HG03432 (cell line): Measurements from ENCODE around the gene ARL11.
"Not testable (repeated sequence)": the region's sequence is repeated elsewhere in the genome, so short reads cannot be mapped to it uniquely, and the experiment has no call there.

Experiments used
- ATAC-seq: cut with Tn5 transposase; IDR thresholded peaks from one replicate; pipeline ENCODE4 v1.9.1; 2021; ENCODE audit warnings: mild to moderate bottlenecking, moderate library complexity; ENCODE audit not compliant: unreplicated experiment

Gene ARL11

GRCh38 chr13:49612042-49612441, 16.3 kb upstream of the ARL11 start:
- not testable (repeated sequence) for ATAC-seq

GRCh38 chr13:49615836-49616675, 12.3 kb upstream of the ARL11 start:
- ATAC-seq = no peak

GRCh38 chr13:49616676-49617065, 11.6 kb upstream of the ARL11 start:
- no peak for ATAC-seq

GRCh38 chr13:49620170-49620621, 8.1 kb upstream of the ARL11 start:
- ATAC-seq = no peak

DNA sequence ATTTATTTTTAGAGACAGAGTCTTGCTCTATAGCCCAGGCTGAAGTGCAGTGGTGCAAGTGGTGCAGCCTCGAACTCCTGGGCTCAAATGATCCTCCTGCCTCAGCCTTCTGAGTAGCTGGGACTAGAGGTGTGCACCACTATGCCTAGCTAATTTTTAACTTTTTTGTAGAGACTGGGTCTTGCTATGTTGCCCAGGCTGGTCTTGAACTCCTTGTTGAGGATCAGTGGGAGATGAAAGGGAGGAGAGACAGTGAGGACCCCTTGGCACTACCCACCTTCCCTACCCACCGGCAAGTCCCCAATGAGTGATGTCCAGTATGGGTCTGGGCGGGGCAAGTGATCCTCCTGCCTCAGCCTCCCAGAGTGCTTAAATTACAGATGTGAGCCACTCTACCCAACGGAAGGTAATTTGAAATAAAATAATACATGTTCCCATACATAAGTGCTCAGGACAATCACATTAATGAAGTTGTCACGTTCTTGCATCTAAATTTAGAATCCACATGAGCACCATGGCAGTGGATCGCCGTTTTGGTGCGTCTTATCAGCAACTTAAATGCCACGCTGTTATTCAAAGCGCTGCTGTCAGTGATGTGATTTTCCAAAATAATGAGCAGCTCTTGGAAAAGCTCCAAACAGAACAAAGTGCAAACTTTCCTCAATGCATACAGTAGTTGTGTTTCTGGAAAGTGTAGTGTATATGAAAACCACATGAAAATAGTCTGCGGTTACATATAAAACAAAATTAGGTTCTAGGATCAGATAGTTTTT, 5.9 kb upstream of the ARL11 start:
- no peak for ATAC-seq

DNA sequence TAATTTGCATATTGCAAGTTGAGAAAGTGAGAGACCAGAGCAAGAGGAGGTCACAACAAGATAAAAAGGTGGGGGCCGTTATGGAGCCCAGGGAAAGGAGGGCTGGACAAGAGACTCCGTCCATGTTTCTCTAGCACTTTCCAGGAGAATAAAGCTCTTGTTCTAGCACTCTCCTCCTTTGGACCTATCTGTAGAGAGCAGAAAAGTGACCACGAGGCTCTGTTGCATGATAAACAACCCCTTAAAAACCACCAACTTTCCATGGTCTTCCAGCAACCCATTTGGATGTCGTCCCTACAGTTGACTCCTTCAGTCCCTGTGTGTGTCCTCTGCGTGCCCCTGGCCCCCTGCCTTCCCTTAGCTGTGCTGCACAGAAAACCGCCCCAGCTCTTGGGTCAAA, 4.1 kb upstream of the ARL11 start:
- no peak for ATAC-seq

DNA sequence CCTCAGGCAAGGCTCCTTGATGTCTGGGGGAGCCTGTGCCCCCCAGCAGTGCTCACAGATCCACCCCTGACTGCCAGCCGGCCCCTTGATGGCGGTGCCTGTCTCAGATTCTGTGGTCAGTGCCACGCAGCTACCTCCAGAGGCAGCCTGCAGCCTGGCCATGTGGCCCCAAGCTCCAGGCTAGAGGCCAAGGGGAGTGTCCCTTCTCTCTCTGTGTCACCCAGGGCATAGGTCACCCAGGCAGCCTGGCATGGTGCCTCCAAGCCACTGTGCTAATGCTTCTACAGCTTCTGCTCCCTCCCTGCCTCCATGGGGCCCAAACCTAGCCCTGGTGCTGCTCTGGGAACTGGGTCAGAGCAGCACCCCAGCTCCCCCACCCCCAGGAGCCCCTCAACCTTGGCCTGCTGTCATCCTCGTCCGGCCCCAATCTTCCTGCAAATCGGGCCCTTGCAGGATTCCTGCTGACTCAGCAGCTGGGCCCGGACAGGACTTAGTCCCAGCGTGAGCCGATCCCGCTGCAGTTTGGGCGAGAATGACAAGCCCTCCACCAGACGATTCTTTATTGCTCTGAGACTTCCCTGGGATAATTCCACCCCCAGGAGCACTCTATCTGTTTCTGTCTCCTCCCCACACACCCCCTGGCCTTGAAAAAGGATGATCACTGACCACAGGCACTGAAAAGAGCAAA, 2.8 kb upstream of the ARL11 start:
- no peak for ATAC-seq

GRCh38 chr13:49629196-49629938, 1.1 kb downstream of the ARL11 start:
- no peak for ATAC-seq

- no peak for ATAC-seq
Observed at GRCh38 chr13:49629947-49630346, 1.6 kb downstream of the ARL11 start.

DNA sequence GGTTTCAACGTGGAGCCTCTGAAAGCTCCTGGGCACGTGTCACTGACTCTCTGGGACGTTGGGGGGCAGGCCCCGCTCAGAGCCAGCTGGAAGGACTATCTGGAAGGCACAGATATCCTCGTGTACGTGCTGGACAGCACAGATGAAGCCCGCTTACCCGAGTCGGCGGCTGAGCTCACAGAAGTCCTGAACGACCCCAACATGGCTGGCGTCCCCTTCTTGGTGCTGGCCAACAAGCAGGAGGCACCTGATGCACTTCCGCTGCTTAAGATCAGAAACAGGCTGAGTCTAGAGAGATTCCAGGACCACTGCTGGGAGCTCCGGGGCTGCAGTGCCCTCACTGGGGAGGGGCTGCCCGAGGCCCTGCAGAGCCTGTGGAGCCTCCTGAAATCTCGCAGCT, 2.3 kb downstream of the ARL11 start:
- ATAC-seq = no peak

DNA sequence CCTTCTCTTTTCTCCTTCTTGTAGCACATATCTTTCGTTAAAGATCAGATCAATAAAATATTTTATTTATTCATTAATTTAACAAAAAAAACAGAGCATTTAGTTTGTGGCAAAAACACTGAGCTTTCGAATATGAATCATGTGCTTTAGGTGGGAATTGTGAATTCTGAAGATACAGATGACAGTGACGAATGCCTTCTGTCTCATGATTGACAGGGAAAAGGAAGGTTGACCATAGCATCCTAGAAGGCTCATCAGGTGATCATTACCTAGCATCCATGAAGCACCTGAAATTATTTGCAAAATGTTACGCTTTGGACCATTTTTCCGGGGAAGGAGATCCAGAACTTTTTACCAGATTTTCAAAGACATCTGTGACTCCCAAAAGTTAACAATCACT, 3.8 kb downstream of the ARL11 start:
- ATAC-seq = no peak

- no peak for ATAC-seq
Observed at GRCh38 chr13:49633710-49634109, 5.4 kb downstream of the ARL11 start.

DNA sequence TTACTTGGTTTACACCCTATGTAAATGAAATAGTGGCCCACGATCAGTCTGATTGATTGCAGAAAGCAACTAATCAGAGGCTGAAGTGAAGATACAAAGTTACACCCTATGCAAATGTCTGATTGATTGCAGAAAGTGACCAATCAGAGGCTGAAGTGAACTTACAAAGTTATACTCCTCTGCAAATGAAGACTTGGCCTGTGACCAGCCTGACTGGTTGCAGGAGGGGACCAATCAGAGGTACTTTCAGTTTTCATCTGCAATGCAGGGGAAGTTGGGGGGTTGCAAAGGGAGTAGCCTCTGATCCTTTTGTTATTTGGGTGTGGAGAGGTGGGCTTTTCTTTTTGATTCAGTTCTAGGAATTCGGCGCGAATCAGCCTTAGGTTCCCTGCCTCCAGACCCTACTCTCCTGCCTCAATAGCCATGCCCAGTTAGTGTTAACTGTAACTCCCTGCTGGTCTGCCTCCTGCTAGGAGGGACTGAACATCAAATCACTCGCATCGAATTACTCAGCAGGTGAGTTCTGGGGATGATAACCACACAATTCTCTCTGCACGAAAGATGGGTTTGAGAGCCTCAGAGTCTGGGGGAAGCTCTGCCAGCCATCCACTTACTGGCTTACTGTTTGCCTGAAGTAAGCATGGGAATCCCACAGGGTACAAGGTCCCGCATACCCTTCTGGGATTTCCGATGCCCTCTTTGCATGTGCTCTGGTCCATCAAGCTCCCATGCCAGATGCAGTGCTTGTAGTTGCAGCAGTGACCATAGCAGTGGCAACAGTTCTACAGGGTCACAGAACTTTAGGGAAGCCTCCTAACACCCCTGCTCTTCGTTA, 7.5 kb downstream of the ARL11 start:
- peak; percentile 67 for ATAC-seq

GRCh38 chr13:49636705-49637104, 8.4 kb downstream of the ARL11 start:
- ATAC-seq = no peak

- ATAC-seq = no peak
Observed at GRCh38 chr13:49638030-49638743, 9.9 kb downstream of the ARL11 start.

GRCh38 chr13:49638744-49639072, 10.4 kb downstream of the ARL11 start:
- ATAC-seq = no peak

DNA sequence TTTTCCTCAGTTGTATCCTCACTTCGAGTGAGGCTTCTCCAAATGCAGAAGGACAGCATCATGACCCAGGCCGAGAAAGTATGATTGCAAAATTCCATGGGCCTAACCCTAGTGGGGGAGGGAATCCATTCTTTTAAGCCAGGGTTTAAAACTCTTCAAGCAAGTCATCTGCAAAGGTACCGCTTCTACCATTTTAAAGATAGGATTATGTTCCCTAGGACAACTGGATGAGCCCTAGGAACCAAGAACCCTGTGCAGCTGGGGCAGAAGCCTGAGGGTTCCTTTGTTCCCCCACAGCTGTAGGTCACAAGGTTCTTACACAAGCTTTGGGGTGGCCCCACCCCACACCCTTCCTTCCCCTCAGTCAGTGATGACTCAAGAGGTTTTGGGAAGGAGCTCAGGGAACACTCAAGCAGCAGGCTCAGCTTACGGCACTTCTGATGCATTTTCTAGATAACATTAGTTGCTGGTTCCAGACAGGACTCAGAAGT, 13.5 kb downstream of the ARL11 start:
- ATAC-seq = no peak

- ATAC-seq = no peak
Observed at GRCh38 chr13:49643035-49643646, 14.8 kb downstream of the ARL11 start.

DNA sequence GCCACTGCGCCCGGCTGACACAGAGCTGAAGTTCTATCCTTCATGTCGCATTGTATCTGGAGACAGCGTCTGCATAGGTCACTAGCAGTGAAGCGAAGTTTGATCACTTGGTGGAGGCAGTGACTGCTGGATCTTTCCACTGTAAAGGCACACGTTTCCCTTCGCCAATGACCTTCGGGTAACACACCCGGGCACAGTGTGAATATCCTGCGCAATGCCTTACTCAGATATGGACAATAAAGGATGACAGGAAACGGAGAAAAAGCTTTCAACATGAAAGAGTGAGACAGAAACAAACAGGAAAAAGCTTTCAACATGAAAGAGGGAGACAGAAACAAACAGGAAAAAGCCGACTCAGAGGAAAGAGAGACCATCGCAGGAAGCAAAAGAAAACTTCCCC, 17.1 kb downstream of the ARL11 start:
- no peak for ATAC-seq
